IMR-90 (cell line): ENCODE measurements around the gene KRT9. TPM values are rescaled to one million over a fixed set of nuclear protein-coding genes. Genes with fewer than 3 reads are reported as not detected.

Experiments used
- ATAC-seq: fragments of 200-7000 bp; cut with Tn5 transposase; 2 replicates; pipeline ENCODE4 v1.9.1; 2020; ENCODE audit warnings: low read depth, mild to moderate bottlenecking, moderate library complexity
- BruUV-seq: library from RNA; stranded (reverse); fragments of 400-500 nt; replicated peaks from 2 replicates; lab custom pipeline; 2021; lab: Mats Ljungman, UMichigan
- CTCF ChIA-PET: fragments of 300-600 bp; formaldehyde crosslinking; extraction: SDS; loops from one replicate; lab custom pipeline; 2021; ENCODE audit warnings: antibody characterized with exemption; lab: Yijun Ruan, JAX
- POLR2A ChIA-PET: fragments of 300-600 bp; sonication (Branson Sonifier 250); formaldehyde crosslinking; loops from one replicate; lab custom pipeline; 2022; ENCODE audit warnings: antibody characterized with exemption; ENCODE audit not compliant: unreplicated experiment; lab: Charles Lee
- DNase-seq: peaks from one replicate; pipeline ENCODE4 v3.0.0; 2013
- H2AFZ ChIP-seq: replicated peaks from 2 replicates; pipeline ENCODE3; 2013; ENCODE audit warnings: low read length, mild to moderate bottlenecking; ENCODE audit not compliant: poor library complexity
- H2AK5ac ChIP-seq: 2 replicates; pipeline ENCODE4 v1.6.1; 2013; ENCODE audit warnings: low read depth, low read length, inconsistent platforms
- H2AK9ac ChIP-seq: replicated peaks from 2 replicates; pipeline ENCODE3; 2013; ENCODE audit warnings: mild to moderate bottlenecking, low read depth, low read length, moderate library complexity; ENCODE audit not compliant: poor library complexity
- H2BK120ac ChIP-seq: 2 replicates; pipeline ENCODE4 v1.6.1; 2013; ENCODE audit warnings: low read depth, low read length, inconsistent platforms
- H2BK15ac ChIP-seq: 3 replicates; pipeline ENCODE4 v1.6.1; 2013; ENCODE audit warnings: low read depth, low read length, inconsistent platforms
- H2BK20ac ChIP-seq: 2 replicates; pipeline ENCODE4 v1.6.1; 2013; ENCODE audit warnings: low read depth, mild to moderate bottlenecking, inconsistent platforms, low read length, moderate library complexity
- H2BK5ac ChIP-seq: 2 replicates; pipeline ENCODE4 v1.6.1; 2013; ENCODE audit warnings: mild to moderate bottlenecking, low read depth, low read length, inconsistent platforms; ENCODE audit not compliant: poor library complexity, severe bottlenecking
- H3K14ac ChIP-seq: replicated peaks from 2 replicates; pipeline ENCODE4 v1.6.1; 2013; ENCODE audit warnings: low read depth, low read length, inconsistent platforms
- H3K18ac ChIP-seq: 2 replicates; pipeline ENCODE4 v1.6.1; 2013; ENCODE audit warnings: low read depth, low read length, control low read depth
- H3K23ac ChIP-seq: 2 replicates; pipeline ENCODE4 v1.6.1; 2013; ENCODE audit warnings: low read depth, low read length, inconsistent platforms
- H3K27ac ChIP-seq: 2 replicates; pipeline ENCODE4 v1.5.1; 2013; ENCODE audit warnings: mild to moderate bottlenecking, control low read depth, low read length; ENCODE audit not compliant: insufficient read depth
- H3K27me3 ChIP-seq: 2 replicates; pipeline ENCODE4 v1.6.1; 2013; ENCODE audit warnings: low read length; ENCODE audit not compliant: control insufficient read depth, insufficient read depth
- H3K36me3 ChIP-seq: 2 replicates; pipeline ENCODE4 v1.6.1; 2013; ENCODE audit warnings: low read length, mixed read lengths; ENCODE audit not compliant: control insufficient read depth, insufficient read depth
- H3K4ac ChIP-seq: 2 replicates; pipeline ENCODE4 v1.6.1; 2013; ENCODE audit warnings: low read depth, low read length, inconsistent platforms
- H3K4me1 ChIP-seq: 2 replicates; pipeline ENCODE4 v1.6.1; 2013; ENCODE audit warnings: low read length, mixed read lengths; ENCODE audit not compliant: control insufficient read depth, insufficient read depth
- H3K4me2 ChIP-seq: 2 replicates; pipeline ENCODE4 v1.6.1; 2013; ENCODE audit warnings: low read depth, mild to moderate bottlenecking, control low read depth, low read length, moderate library complexity
- H3K4me3 ChIP-seq: 2 replicates; pipeline ENCODE4 v1.5.1; 2013; ENCODE audit warnings: low read depth, mild to moderate bottlenecking, control low read depth, low read length, moderate library complexity; ENCODE audit not compliant: insufficient read depth
- H3K56ac ChIP-seq: 2 replicates; pipeline ENCODE4 v1.6.1; 2013; ENCODE audit warnings: low read length, inconsistent platforms; ENCODE audit not compliant: insufficient read depth; ENCODE audit errors: extremely low read depth
- H3K79me1 ChIP-seq, 2 experiments: 2 replicates each; pipeline ENCODE4 v1.6.1; 2013; ENCODE audit warnings: low read length in 2 of 2, inconsistent platforms in 1 of 2, low read depth in 1 of 2
- H3K9ac ChIP-seq: 2 replicates; pipeline ENCODE4 v1.6.1; 2013; ENCODE audit warnings: low read depth, low read length, control low read depth
- H3K9me1 ChIP-seq: 2 replicates; pipeline ENCODE4 v1.6.1; 2013; ENCODE audit warnings: low read length, inconsistent platforms; ENCODE audit not compliant: insufficient read depth
- H3K9me3 ChIP-seq: 2 replicates; pipeline ENCODE4 v1.6.1; 2013; ENCODE audit warnings: low read length; ENCODE audit not compliant: control insufficient read depth, insufficient read depth
- H4K20me1 ChIP-seq: 2 replicates; pipeline ENCODE4 v1.6.1; 2013; ENCODE audit warnings: low read length, inconsistent platforms; ENCODE audit not compliant: insufficient read depth
- H4K5ac ChIP-seq: 2 replicates; pipeline ENCODE4 v1.6.1; 2013; ENCODE audit warnings: mild to moderate bottlenecking, low read depth, low read length, control low read depth
- H4K8ac ChIP-seq, 2 experiments: 2 replicates each; pipeline ENCODE4 v1.6.1; 2013; ENCODE audit warnings: low read depth in 2 of 2, low read length in 2 of 2, control low read depth in 1 of 2, inconsistent platforms in 1 of 2
- H4K91ac ChIP-seq: 2 replicates; pipeline ENCODE4 v1.6.1; 2013; ENCODE audit warnings: low read depth, low read length, inconsistent platforms; ENCODE audit not compliant: insufficient read depth
- BHLHE40 ChIP-seq: fragments of 150-350 bp; IDR thresholded peaks from 2 replicates; pipeline ENCODE4 v1.6.1; 2016; ENCODE audit warnings: mild to moderate bottlenecking, low read depth, low read length
- CEBPB ChIP-seq: IDR thresholded peaks from 2 replicates; pipeline ENCODE4 v1.6.1; 2012; ENCODE audit warnings: low read depth, low read length, improper control_type of control experiment
- CHD1 ChIP-seq: IDR thresholded peaks from 2 replicates; pipeline ENCODE4 v1.6.1; 2012; ENCODE audit warnings: low read depth, low read length, improper control_type of control experiment
- ELK1 ChIP-seq: fragments of 150-350 bp; IDR thresholded peaks from 2 replicates; pipeline ENCODE4 v1.6.1; 2016; ENCODE audit warnings: low read depth, mild to moderate bottlenecking, low read length, moderate library complexity, borderline replicate concordance
- FOS ChIP-seq: fragments of 150-350 bp; IDR thresholded peaks from 2 replicates; pipeline ENCODE4 v1.6.1; 2016; ENCODE audit warnings: low read depth, low read length
- MAFK ChIP-seq: IDR thresholded peaks from 2 replicates; pipeline ENCODE4 v1.6.1; 2012; ENCODE audit warnings: low read depth, low read length, improper control_type of control experiment
- MAZ ChIP-seq: IDR thresholded peaks from 2 replicates; pipeline ENCODE4 v1.6.1; 2012; ENCODE audit warnings: low read depth, mild to moderate bottlenecking, low read length, improper control_type of control experiment, moderate library complexity, borderline replicate concordance
- MXI1 ChIP-seq: IDR thresholded peaks from 2 replicates; pipeline ENCODE4 v1.6.1; 2012; ENCODE audit warnings: low read depth, mild to moderate bottlenecking, low read length, moderate library complexity, borderline replicate concordance
- NFE2L2 ChIP-seq: fragments of 150-350 bp; IDR thresholded peaks from 2 replicates; pipeline ENCODE4 v1.6.1; 2016; ENCODE audit warnings: low read depth, mild to moderate bottlenecking, low read length
- POLR2A ChIP-seq: IDR thresholded peaks from 2 replicates; pipeline ENCODE4 v1.6.1; 2012; ENCODE audit warnings: mild to moderate bottlenecking, low read depth, low read length
- RAD21 ChIP-seq: IDR thresholded peaks from 2 replicates; pipeline ENCODE4 v1.6.1; 2012; ENCODE audit warnings: low read length, improper control_type of control experiment
- RCOR1 ChIP-seq: IDR thresholded peaks from 2 replicates; pipeline ENCODE4 v1.6.1; 2012; ENCODE audit warnings: mild to moderate bottlenecking, low read length, improper control_type of control experiment; ENCODE audit not compliant: insufficient replicate concordance
- RFX5 ChIP-seq: IDR thresholded peaks from 2 replicates; pipeline ENCODE4 v1.8.0; 2012; ENCODE audit warnings: low read depth, mild to moderate bottlenecking, low read length, moderate library complexity
- SMC3 ChIP-seq: fragments of 150-350 bp; IDR thresholded peaks from 2 replicates; pipeline ENCODE4 v1.6.1; 2016; ENCODE audit warnings: low read depth, mild to moderate bottlenecking, antibody characterized with exemption, low read length, moderate library complexity
- WGBS, 2 experiments: methylation state at CpG; one replicate each; pipeline versions ENCODE4 v1.1.5 to v1.1.7; 2013; ENCODE audit warnings: missing lambda C conversion rate in 2 of 2; ENCODE audit not compliant: insufficient read length in 1 of 2; ENCODE audit errors: extremely low coverage in 2 of 2; 5-methylcytosine and 5-hydroxymethylcytosine counted together
- dilution Hi-C: fragments of 300-500 bp; cut with HindIII; formaldehyde crosslinking; loops from one replicate; pipeline ENCODE4 v1.14.3; 2018; ENCODE audit warnings: low sequenced_read_pairs; ENCODE audit not compliant: unreplicated experiment
- in situ Hi-C: fragments of 300-500 bp; cut with MboI; formaldehyde crosslinking; loops from 3 replicates; pipeline ENCODE4 v1.14.3; 2019; ENCODE audit warnings: low sequenced_read_pairs, inconsistent platforms, mixed read lengths
- intact Hi-C: fragments of 100-400 bp; cut with micrococcal nuclease; formaldehyde crosslinking; loops from 2 replicates; pipeline ENCODE4 v1.10.0; 2022
- polyA plus RNA-seq, 3 experiments: library from polyadenylated mRNA; depleted of rRNA; stranded (reverse); fragments of >200 nt; gene quantifications; 2 replicates each; pipeline ENCODE4 v1.2.3, GENCODE V29; 2012; ENCODE audit warnings: low replicate concordance in 1 of 3
- total RNA-seq: library from RNA; depleted of rRNA; stranded (reverse); fragments of >200 nt; gene quantifications from 2 replicates; pipeline ENCODE4 v1.2.3, GENCODE V29; 2012
- TF ChIP-seq, protein P1 (sequence below): fragments of 150-350 bp; IDR thresholded peaks from 2 replicates; pipeline ENCODE4 v1.6.1; 2017; ENCODE audit warnings: mild to moderate bottlenecking, antibody characterized with exemption, low read length, low read depth
- TF ChIP-seq, protein P2 (sequence below): conservative IDR thresholded peaks from 2 replicates; pipeline ENCODE4 v1.5.1; 2012; ENCODE audit warnings: mild to moderate bottlenecking, low read depth, low read length, improper control_type of control experiment

Gene KRT9
- total and polyA plus RNA-seq, 2 of the 4 experiments (the other 2 are of a cell fraction), result not detected

DNA sequence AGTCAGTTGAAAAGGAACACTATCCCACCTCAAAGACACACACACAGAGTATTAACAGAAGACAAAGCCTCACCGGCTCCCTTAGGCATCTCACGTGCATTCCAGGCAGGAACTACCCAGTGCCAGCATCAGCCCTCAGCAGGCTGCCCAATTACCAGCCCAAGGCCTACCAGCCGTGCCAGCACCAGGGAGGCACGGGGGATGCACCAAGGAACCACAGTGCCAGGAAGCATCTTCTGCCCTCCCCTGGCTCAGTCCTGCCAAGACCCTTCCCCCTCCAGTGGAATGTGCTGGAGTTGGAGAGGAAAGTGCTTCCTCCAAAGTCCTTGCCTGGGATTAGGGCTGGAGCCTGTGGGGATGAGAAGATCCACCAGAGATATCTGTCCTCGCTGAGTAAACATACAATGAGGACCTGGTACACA lies 32.8 kb downstream of the KRT9 start:
- Histone ChIP-seq H4K5ac (peak overlapping the region; percentile 45), H3K14ac (peak overlapping the region; percentile 64)

More for the DNA sequence above, 32.8 kb downstream of the KRT9 start:
- POLR2A ChIA-PET, result no interaction called here
- Histone ChIP-seq H4K20me1 (no peaks in the 10 kb centered on the region), H2BK20ac (peak overlapping the region; percentile 87), H4K8ac (peak overlapping the region; percentile 62 to 75), H2AK9ac (peak overlapping the region; percentile 81), H2AK5ac (peak overlapping the region; percentile 94), H3K9ac (no peak overlapping the region), H3K4ac (peak overlapping the region; percentile 83), H3K4me2 (no peak overlapping the region), H3K27me3 (no peaks in the 10 kb centered on the region), H2BK5ac (peak overlapping the region; percentile 85), H2AFZ (peak overlapping the region; percentile 81), H3K23ac (peak overlapping the region; percentile 60), H4K91ac (peak overlapping the region; percentile 93), H3K27ac (peak overlapping the region; percentile 14), H3K18ac (peak overlapping the region; percentile 62), H3K9me3 (no peaks in the 10 kb centered on the region), H3K9me1 (peaks cover 11% of the 10 kb centered on the region), H2BK15ac (peak overlapping the region; percentile 67; the same call in 2 of the 3 replicates), H3K4me1 (peaks cover 16% of the 10 kb centered on the region), H3K56ac (peak overlapping the region; percentile 45; the same call in 1 of the 2 replicates), H3K79me1 (no peaks in the 10 kb centered on the region), H3K4me3 (no peak overlapping the region), H2BK120ac (peak overlapping the region; percentile 84), H3K36me3 (no peaks in the 10 kb centered on the region)
- ATAC-seq (peak; percentile 61), DNase-seq (no peak)
- WGBS, 2 experiments, result no CpG with 5 or more reads among the region's 5 CpGs
- TF ChIP-seq ELK1 (no peak), MAFK (no peak), CEBPB (no peak), RFX5 (no peak), NFE2L2 (no peak), SMC3 (no peak), MXI1 (no peak), RCOR1 (no peak), RAD21 (no peak), POLR2A (no peak), CHD1 (no peak), MAZ (no peak), BHLHE40 (no peak), FOS (no peak)
- TF ChIP-seq, protein P1, sequence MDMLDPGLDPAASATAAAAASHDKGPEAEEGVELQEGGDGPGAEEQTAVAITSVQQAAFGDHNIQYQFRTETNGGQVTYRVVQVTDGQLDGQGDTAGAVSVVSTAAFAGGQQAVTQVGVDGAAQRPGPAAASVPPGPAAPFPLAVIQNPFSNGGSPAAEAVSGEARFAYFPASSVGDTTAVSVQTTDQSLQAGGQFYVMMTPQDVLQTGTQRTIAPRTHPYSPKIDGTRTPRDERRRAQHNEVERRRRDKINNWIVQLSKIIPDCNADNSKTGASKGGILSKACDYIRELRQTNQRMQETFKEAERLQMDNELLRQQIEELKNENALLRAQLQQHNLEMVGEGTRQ, result no peak
- TF ChIP-seq, protein P2, sequence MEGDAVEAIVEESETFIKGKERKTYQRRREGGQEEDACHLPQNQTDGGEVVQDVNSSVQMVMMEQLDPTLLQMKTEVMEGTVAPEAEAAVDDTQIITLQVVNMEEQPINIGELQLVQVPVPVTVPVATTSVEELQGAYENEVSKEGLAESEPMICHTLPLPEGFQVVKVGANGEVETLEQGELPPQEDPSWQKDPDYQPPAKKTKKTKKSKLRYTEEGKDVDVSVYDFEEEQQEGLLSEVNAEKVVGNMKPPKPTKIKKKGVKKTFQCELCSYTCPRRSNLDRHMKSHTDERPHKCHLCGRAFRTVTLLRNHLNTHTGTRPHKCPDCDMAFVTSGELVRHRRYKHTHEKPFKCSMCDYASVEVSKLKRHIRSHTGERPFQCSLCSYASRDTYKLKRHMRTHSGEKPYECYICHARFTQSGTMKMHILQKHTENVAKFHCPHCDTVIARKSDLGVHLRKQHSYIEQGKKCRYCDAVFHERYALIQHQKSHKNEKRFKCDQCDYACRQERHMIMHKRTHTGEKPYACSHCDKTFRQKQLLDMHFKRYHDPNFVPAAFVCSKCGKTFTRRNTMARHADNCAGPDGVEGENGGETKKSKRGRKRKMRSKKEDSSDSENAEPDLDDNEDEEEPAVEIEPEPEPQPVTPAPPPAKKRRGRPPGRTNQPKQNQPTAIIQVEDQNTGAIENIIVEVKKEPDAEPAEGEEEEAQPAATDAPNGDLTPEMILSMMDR, result no peak
- in situ Hi-C loops (no loop called here), dilution Hi-C loops (no loop called here), intact Hi-C loops (no loop called here)
- BruUV-seq, result no TSS peak
- CTCF ChIA-PET, result interaction anchor here (1.6 kb wide), 1 partner anchor 9 kb away, joined by 7 read pairs; no protein-coding TSS in a partner anchor
